Activated naive CD8-positive, alpha-beta T cell treated with anti-CD3 and anti-CD28 coated beads, Interleukin-2, amount 50 U/mL, for 24 hours (primary cell): ENCODE measurements around the gene PLPP6.

Experiments
- ATAC-seq: fragments of 150-1000 bp; cut with Tn5 transposase; one replicate; pipeline ENCODE4 v1.10.0; 2021
- DNase-seq: peaks from one replicate; pipeline ENCODE4 v3.0.0; 2021
- H3K27ac Mint-ChIP-seq: one replicate; pipeline ENCODE4 v1.8.0; 2021; ENCODE audit warnings: mild to moderate bottlenecking, mixed read lengths
- H3K27me3 Mint-ChIP-seq: one replicate; pipeline ENCODE4 v1.8.0; 2021; ENCODE audit warnings: mixed read lengths
- H3K36me3 Mint-ChIP-seq: one replicate; pipeline ENCODE4 v1.8.0; 2021; ENCODE audit warnings: low read depth, mixed read lengths
- H3K4me1 Mint-ChIP-seq: one replicate; pipeline ENCODE4 v1.8.0; 2021; ENCODE audit warnings: mixed read lengths
- H3K4me3 Mint-ChIP-seq: one replicate; pipeline ENCODE4 v1.8.0; 2021; ENCODE audit warnings: mild to moderate bottlenecking, moderate library complexity, mixed read lengths
- H3K9me3 Mint-ChIP-seq: one replicate; pipeline ENCODE4 v1.8.0; 2021; ENCODE audit warnings: mixed read lengths

Gene PLPP6

DNA sequence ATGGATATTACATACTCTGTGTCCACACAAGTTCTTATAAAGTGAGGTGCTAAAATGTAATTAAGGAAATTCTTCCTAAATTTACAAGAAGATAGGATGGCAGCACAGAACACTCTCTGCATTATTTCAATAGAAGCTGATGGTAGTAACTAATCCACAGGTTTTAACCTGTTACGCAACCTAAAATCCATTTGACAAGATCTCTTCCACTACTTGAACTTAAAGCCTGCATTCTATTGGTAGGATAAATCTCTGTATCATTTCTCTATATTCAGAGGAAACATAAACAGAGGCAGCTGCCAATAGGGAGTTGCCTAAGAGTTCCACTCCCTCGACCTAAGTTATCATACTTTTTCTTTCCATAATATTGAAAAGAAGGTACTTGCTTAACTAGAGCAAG, 38.8 kb downstream of the PLPP6 start:
- H3K27ac Mint-ChIP-seq, result no peak overlapping the region
- DNase-seq (no peak), ATAC-seq (no peak)
- H3K27me3 Mint-ChIP-seq, result no peaks in the 10 kb centered on the region
- H3K4me3 Mint-ChIP-seq, result no peak overlapping the region
- H3K4me1 Mint-ChIP-seq, result peaks cover 17% of the 10 kb centered on the region
- no peaks in the 10 kb centered on the region for H3K9me3 Mint-ChIP-seq
- H3K36me3 Mint-ChIP-seq, result peaks cover 31% of the 10 kb centered on the region

DNA sequence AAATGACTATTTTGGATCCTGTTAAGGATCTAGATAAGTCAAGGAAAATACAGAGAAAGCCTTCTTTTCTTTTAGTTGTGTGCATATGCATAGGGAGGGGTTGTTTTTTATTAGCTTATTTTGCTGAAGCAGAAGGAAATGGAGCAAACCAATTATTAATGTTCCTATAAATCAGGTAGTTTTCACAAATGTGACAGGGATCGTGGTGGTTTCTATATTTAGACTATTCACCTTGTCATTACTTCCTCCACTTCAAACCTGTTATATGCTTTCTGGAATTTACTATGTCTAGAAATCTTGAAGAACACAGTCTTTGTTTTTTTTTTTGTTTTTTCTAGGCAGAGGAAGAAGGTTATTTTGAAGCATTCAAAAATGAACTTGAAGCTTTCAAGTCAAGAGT, 39.4 kb downstream of the PLPP6 start:
- Mint-ChIP-seq H3K4me1 (peaks cover 13% of the 10 kb centered on the region), H3K4me3 (no peak overlapping the region), H3K36me3 (peaks cover 34% of the 10 kb centered on the region), H3K9me3 (no peaks in the 10 kb centered on the region), H3K27ac (no peak overlapping the region), H3K27me3 (no peaks in the 10 kb centered on the region)
- ATAC-seq, result no peak
- no peak for DNase-seq

DNA sequence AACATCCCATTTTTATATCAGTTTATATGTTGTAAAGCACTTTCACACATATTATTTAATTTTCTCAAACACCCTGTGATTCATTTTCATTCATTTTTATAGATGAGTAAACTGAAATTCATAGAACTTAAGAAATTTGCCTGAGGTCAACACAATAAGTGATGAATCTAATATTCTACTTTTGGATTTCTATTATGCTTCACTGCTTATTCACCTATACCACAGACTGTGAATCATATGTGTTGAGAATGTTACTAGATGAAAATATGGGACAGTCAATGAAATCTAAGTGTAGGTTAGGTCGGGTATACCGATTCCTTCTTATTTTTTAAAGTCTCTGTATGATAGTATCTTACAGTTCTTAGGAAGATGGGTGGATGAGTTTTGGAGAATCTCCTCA, 42.0 kb downstream of the PLPP6 start:
- H3K27me3 Mint-ChIP-seq, result no peaks in the 10 kb centered on the region
- H3K9me3 Mint-ChIP-seq, result no peaks in the 10 kb centered on the region
- no peak for DNase-seq
- H3K27ac Mint-ChIP-seq, result no peak overlapping the region
- H3K36me3 Mint-ChIP-seq, result peaks cover 39% of the 10 kb centered on the region
- H3K4me1 Mint-ChIP-seq, result peaks cover 21% of the 10 kb centered on the region
- H3K4me3 Mint-ChIP-seq, result no peak overlapping the region
- ATAC-seq, result peak; percentile 54

DNA sequence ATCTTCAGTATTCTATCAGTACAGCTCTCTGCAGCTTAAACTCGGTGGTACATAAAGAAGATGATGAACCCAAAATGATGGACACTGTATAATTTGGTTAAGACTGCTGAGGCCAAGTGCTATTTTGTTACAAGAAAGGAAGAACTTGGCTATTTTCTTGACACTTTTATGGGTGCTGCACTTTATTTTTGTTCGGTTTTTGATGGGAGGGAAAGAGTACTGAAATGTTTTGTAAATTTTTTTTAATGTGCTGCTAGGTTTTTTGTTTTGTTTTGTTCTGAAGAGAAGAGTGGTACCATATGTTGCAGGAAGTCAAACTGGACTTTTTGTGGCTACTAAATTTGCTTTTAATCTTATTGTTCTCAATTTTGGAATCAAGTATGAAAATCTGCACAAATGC, 43.9 kb downstream of the PLPP6 start:
- no peak for DNase-seq
- H3K27ac Mint-ChIP-seq, result no peak overlapping the region
- H3K27me3 Mint-ChIP-seq, result no peaks in the 10 kb centered on the region
- peaks cover 21% of the 10 kb centered on the region for H3K4me1 Mint-ChIP-seq
- no peak for ATAC-seq
- H3K4me3 Mint-ChIP-seq, result no peak overlapping the region
- no peaks in the 10 kb centered on the region for H3K9me3 Mint-ChIP-seq
- peaks cover 43% of the 10 kb centered on the region for H3K36me3 Mint-ChIP-seq

DNA sequence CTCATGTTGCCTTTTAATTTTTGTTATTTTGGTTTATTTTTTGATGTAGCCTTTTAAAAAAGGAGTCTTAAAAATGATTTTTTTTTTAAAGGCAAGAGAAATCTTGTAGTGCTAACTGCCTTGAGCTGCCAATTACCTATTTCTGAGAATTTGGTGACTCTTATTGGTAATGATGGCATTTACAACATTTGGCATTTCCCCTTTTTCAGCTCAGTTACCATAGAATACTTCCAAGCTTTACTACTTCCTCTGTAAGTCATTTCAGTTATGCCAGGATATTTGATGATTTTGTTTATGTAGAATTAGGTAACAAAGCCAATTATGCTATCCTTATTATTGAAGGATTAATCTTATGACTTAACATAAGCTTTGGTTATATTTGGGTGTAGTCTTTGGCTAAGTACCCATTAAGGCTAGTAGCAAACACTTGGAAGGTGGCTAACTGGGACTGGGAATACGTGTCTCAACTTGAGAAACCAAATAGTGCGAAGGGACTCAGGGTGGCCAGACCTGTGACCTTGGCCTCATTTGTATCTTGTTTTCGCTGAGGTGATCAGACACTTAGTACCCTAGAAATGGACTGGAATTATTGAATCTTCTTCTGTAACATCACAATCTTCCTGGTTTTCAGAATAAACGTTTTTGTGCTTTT, 45.0 kb downstream of the PLPP6 start:
- no peak for ATAC-seq
- no peaks in the 10 kb centered on the region for H3K9me3 Mint-ChIP-seq
- peaks cover 21% of the 10 kb centered on the region for H3K4me1 Mint-ChIP-seq
- peak overlapping the region; percentile 54 for H3K27ac Mint-ChIP-seq
- H3K4me3 Mint-ChIP-seq, result no peak overlapping the region
- DNase-seq, result no peak
- peaks cover 36% of the 10 kb centered on the region for H3K36me3 Mint-ChIP-seq
- H3K27me3 Mint-ChIP-seq, result no peaks in the 10 kb centered on the region

DNA sequence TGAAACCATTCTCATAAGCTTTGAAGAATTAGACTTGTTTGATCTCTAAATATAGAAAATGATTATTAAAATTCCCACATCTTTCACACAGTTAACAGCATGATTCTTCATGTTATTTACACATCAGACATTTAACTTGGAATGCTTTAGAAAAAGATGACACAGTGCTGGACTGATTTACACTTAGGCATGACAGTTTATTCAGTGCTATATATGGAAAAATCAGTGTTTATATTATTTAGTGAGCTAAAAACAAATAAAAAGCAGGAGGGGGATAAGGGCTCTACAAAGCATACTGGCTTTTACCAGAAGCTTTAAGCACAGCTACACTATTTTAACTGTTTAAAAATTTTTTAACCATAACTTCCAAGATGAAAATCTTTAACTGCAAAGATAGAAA, 47.3 kb downstream of the PLPP6 start:
- Mint-ChIP-seq H3K27me3 (peaks cover 2% of the 10 kb centered on the region), H3K9me3 (peaks cover 4% of the 10 kb centered on the region), H3K4me3 (no peak overlapping the region), H3K36me3 (peaks cover 33% of the 10 kb centered on the region), H3K4me1 (peaks cover 18% of the 10 kb centered on the region), H3K27ac (no peak overlapping the region)
- ATAC-seq, result no peak
- no peak for DNase-seq

DNA sequence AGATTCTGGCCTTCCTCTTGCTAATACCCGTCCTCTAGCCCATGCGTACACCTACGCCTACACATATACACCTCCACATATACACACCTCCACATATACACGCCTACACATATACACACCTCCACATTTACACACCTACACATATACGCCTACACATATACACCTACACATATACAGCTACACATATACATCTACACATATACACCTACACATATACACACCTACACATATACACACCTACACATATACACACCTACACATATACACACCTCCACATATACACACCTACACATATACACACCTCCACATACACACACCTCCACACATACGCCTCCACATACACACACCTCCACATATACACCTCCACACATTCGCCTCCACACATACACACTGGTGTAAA, 51.8 kb downstream of the PLPP6 start:
- peak; percentile 49 for ATAC-seq
- Mint-ChIP-seq H3K36me3 (peaks cover 26% of the 10 kb centered on the region), H3K4me3 (peak overlapping the region; percentile 6), H3K4me1 (peaks cover 4% of the 10 kb centered on the region), H3K27me3 (peaks cover 2% of the 10 kb centered on the region), H3K27ac (peak overlapping the region; percentile 73), H3K9me3 (peaks cover 4% of the 10 kb centered on the region)
- DNase-seq, result no peak

DNA sequence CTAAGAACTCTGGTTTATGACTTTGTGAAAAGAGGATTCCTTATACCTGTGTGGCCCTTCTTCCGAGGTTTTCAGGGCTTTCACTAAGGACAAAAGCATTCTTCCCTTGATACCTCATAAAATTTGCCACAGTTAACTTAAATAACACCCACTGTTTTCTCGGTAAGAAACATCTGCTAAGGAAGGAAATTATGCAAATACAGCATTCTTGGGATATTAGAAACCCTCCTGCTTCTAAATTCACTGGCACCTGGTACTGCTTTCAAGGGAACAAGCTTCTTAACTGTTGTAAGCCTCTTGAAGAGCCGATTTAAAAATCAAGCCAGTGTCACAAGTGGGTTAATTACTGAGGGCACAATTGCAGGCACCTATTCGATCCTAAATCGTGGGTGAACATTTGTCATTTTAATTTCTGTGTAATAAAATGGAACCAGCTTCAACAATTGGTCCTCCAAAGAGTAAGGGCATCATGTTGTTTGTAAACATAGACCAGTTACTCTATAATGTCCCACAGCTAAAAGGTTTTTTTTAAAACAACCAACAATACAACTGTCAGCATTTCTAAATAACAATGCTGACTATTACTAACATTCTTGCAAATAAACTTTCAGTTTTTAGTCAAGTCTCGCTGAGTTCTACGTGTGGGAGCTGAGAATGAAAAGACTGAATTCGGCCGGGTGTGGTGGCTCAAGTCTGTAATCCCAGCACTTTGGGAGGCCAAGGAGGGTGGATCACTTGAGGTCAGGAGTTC, 52.3 kb downstream of the PLPP6 start:
- peaks cover 2% of the 10 kb centered on the region for H3K27me3 Mint-ChIP-seq
- peaks cover 4% of the 10 kb centered on the region for H3K4me1 Mint-ChIP-seq
- H3K4me3 Mint-ChIP-seq, result no peak overlapping the region
- H3K27ac Mint-ChIP-seq, result peak overlapping the region; percentile 73
- H3K36me3 Mint-ChIP-seq, result peaks cover 25% of the 10 kb centered on the region
- peaks cover 4% of the 10 kb centered on the region for H3K9me3 Mint-ChIP-seq
- DNase-seq, result no peak
- no peak for ATAC-seq
